Heart left ventricle (tissue), 16 donors: ENCODE measurements around the gene DEK. TPM values are rescaled to one million over a fixed set of nuclear protein-coding genes. Genes with fewer than 3 reads are reported as not detected.
"Not testable (repeated sequence)": the region's sequence is repeated elsewhere in the genome, so short reads cannot be mapped to it uniquely, and the experiment has no call there.

ENCODE experiments used
- ATAC-seq, 4 donors: fragments of 200-7000 bp; cut with Tn5 transposase; one replicate each; pipeline ENCODE4 v1.9.1; 2020 to 2022; ENCODE audit warnings: moderate library complexity in 4 of 4, mild to moderate bottlenecking in 3 of 4, moderate number of reproducible peaks in 1 of 4
- DNase-seq, 5 donors: peaks; one replicate each; pipeline ENCODE4 v3.0.0-alpha.2; 2020
- H3K27ac ChIP-seq, 12 donors: fragments of 200-600 bp; sonication (generic) in 4 of 12; one replicate each; pipeline versions ENCODE4 v1.5.0 to v1.8.0; 2016 to 2022; ENCODE audit warnings: mild to moderate bottlenecking in 2 of 12
- H3K27me3 ChIP-seq, 9 donors: fragments of 200-600 bp; sonication (generic) in 2 of 9; one replicate each; pipeline versions ENCODE4 v1.5.1 to v1.8.0; 2016 to 2022; ENCODE audit warnings: mild to moderate bottlenecking in 3 of 9
- H3K36me3 ChIP-seq, 9 donors: fragments of 200-600 bp; sonication (generic) in 2 of 9; one replicate each; pipeline versions ENCODE4 v1.5.0 to v1.8.0; 2018 to 2022; ENCODE audit warnings: mild to moderate bottlenecking in 2 of 9
- H3K4me1 ChIP-seq, 12 donors: fragments of 200-600 bp; sonication (generic) in 4 of 12; one replicate each; pipeline versions ENCODE4 v1.5.0 to v1.8.0; 2016 to 2022; ENCODE audit warnings: mild to moderate bottlenecking in 3 of 12
- H3K4me3 ChIP-seq, 12 donors: fragments of 200-600 bp; sonication (generic) in 4 of 12; one replicate each; pipeline versions ENCODE4 v1.5.0 to v1.8.0; 2017 to 2022; ENCODE audit warnings: mild to moderate bottlenecking in 9 of 12, moderate library complexity in 4 of 12
- H3K9me3 ChIP-seq, 12 donors: fragments of 200-600 bp; sonication (generic) in 4 of 12; one replicate each; pipeline versions ENCODE4 v1.5.0 to v1.8.0; 2016 to 2022; ENCODE audit warnings: mild to moderate bottlenecking in 1 of 12
- CTCF ChIP-seq, 12 donors: fragments of 200-600 bp; sonication (generic) in 4 of 12; IDR thresholded peaks; one replicate each; pipeline versions ENCODE4 v1.5.0 to v1.8.0; 2018 to 2022; ENCODE audit warnings: antibody characterized with exemption in 12 of 12, mild to moderate bottlenecking in 5 of 12
- POLR2A ChIP-seq, 2 donors: fragments of 450-650 bp; IDR thresholded peaks; one replicate each; pipeline ENCODE4 v1.6.1; 2017; ENCODE audit warnings: antibody characterized with exemption in 2 of 2, mild to moderate bottlenecking in 2 of 2, moderate library complexity in 2 of 2
- WGBS, 4 donors: extraction: QIAGEN DNeasy Blood & Tissue Kit in 2 of 4; methylation state at CpG; one replicate each; pipeline versions ENCODE4 v1.1.5 to v1.1.7; 2013 to 2018; 5-methylcytosine and 5-hydroxymethylcytosine counted together
- intact Hi-C, 10 donors: fragments of 100-400 bp; cut with DNase I; formaldehyde crosslinking; loops; one replicate each; pipeline versions ENCODE4 v1.11.1 to v1.14.2; 2022
- polyA plus RNA-seq, 2 donors: library from polyadenylated mRNA; stranded (reverse); fragments of 200-250 nt; gene quantifications; one replicate each; pipeline ENCODE4 v1.2.3, GENCODE V29; 2013
- total RNA-seq, 9 donors: library from RNA; depleted of rRNA in 2 of 9; stranded (reverse); fragments of >200 nt in 2 of 9; fragmentation: NEBNext Ultra II Directional in 3 of 9; extraction: Animal tissue kit (Norgen Biotek cat#: 25700) in 3 of 9; gene quantifications; one replicate each; pipeline versions ENCODE4 v1.1.0 to v1.2.4, GENCODE V29; 2016 to 2023
- donor health status: ischemic (EF 13 %, LVEDD 7.1; RV severe dilation, severe dysfunction).
- donor health status: healthy with polysubstance abuse.
- donor health status: DM: no; HTN: yes; CAD: no.
- donor health status: DM: no; HTN: no; CAD: no.
- donor health status: ischemic (EF 25% LVEDD 6.9; RV normal size, moderate dysfunction).
- donor health status: ischemic (EF 25% LVEDD 5.7; RV mildly dilated, moderate dysfunction).
- donor health status: healthy.
- donor health status: DM: yes; HTN: yes; CAD: no.
- donor health status: ischemic (EF 35%, LVEDD 5.7; RV mildly dilated, moderate dysfunction).
- donor health status: nonischemic (EF 11% LVEDD 7.7; RV severe dilation, severe dysfunction).
- donor health status: DM: yes; HTN: yes; CAD: no.
- donor health status: PGD.
- donor health status: ischemic (EF 29% LVEDD 5.4; RV normal size, mild dysfunction).
- donor health status: nonischemic (EF 23%, LVEDD 6.1; RV moderate dilation, normal function).

Gene DEK
- total and polyA plus RNA-seq, 11 donors: 20.9 to 83.0 (median 54.3) TPM

GRCh38 chr6:18211338-18211737 is 53.0 kb downstream of the DEK start:
- H3K36me3 ChIP-seq: peaks cover 0 to 87% (median 68%) of the 10 kb centered on the region in 9 donors
- ATAC-seq: no peak
- no peak for TF ChIP-seq POLR2A (IDR thresholded peaks at IDR 0.05)
- no peak for TF ChIP-seq CTCF (IDR thresholded peaks at IDR 0.05)

GRCh38 chr6:18210707-18211106 is 53.6 kb downstream of the DEK start:
- 86 to 95% (median 93%) methylated on average over 5 of the region's 5 CpGs for WGBS, 4 donors
- intact Hi-C loops: no loop called here
- H3K9me3 ChIP-seq: no peaks in the 10 kb centered on the region
- peaks cover 0 to 87% (median 66%) of the 10 kb centered on the region in 9 donors for H3K36me3 ChIP-seq
- DNase-seq: no peak
- no peak for TF ChIP-seq CTCF (IDR thresholded peaks at IDR 0.05)
- TF ChIP-seq POLR2A (IDR thresholded peaks at IDR 0.05): no peak
- no peak for ATAC-seq
- peaks cover 0 to 11% (median 0%) of the 10 kb centered on the region in 12 donors for H3K4me1 ChIP-seq
- H3K27ac ChIP-seq: peak overlapping the region in 1 of 12 donors; percentile 55
- no peak overlapping the region for H3K4me3 ChIP-seq
- H3K27me3 ChIP-seq: no peaks in the 10 kb centered on the region

More at GRCh38 chr6:18211338-18211737, 53.0 kb downstream of the DEK start:
- Histone ChIP-seq H3K4me1 (peaks cover 0 to 15% (median 0%) of the 10 kb centered on the region in 12 donors), H3K27ac (no peak overlapping the region), H3K27me3 (no peaks in the 10 kb centered on the region), H3K4me3 (no peak overlapping the region), H3K9me3 (no peaks in the 10 kb centered on the region)
- intact Hi-C loops: no loop called here
- no peak for DNase-seq
- WGBS, 4 donors: 95 to 98% (median 96%) methylated on average over 6 of the region's 6 CpGs

GRCh38 chr6:18209539-18210197 is 54.7 kb downstream of the DEK start:
- Histone ChIP-seq H3K36me3 (peaks cover 0 to 89% (median 61%) of the 10 kb centered on the region in 9 donors), H3K27me3 (no peaks in the 10 kb centered on the region), H3K4me1 (peaks cover 0 to under 1% (median 0%) of the 10 kb centered on the region in 12 donors), H3K9me3 (no peaks in the 10 kb centered on the region), H3K4me3 (no peak overlapping the region), H3K27ac (peak overlapping the region in 6 of 12 donors; percentile 42 to 70 (median 57))
- 73 to 91% (median 80%) methylated on average over 12 of the region's 12 CpGs for WGBS, 4 donors
- DNase-seq (no peak), ATAC-seq (peak; percentile 73 to 82 (median 78))
- TF ChIP-seq CTCF (IDR thresholded peaks at IDR 0.05) (no peak), POLR2A (IDR thresholded peaks at IDR 0.05) (no peak)
- intact Hi-C loops: no loop called here

- intact Hi-C loops, H3K27me3 ChIP-seq, H3K9me3 ChIP-seq, H3K4me1 ChIP-seq, DNase-seq, H3K4me3 ChIP-seq, ATAC-seq: not testable (repeated sequence)
- Histone ChIP-seq H3K27ac (peak overlapping the region in 3 of 12 donors; percentile 46 to 70 (median 59)), H3K36me3 (peaks cover 0 to 89% (median 57%) of the 10 kb centered on the region in 9 donors)
- 87 to 99% (median 95%) methylated on average over 8 to 9 of the region's 9 CpGs for WGBS, 4 donors
Measured at GRCh38 chr6:18208778-18209177, 55.6 kb downstream of the DEK start.
